ENCODE measurements around the gene CEP295NL.
"Not testable (repeated sequence)": the region's sequence is repeated elsewhere in the genome, so short reads cannot be mapped to it uniquely, and the experiment has no call there.

The CEP295NL gene

DNA sequence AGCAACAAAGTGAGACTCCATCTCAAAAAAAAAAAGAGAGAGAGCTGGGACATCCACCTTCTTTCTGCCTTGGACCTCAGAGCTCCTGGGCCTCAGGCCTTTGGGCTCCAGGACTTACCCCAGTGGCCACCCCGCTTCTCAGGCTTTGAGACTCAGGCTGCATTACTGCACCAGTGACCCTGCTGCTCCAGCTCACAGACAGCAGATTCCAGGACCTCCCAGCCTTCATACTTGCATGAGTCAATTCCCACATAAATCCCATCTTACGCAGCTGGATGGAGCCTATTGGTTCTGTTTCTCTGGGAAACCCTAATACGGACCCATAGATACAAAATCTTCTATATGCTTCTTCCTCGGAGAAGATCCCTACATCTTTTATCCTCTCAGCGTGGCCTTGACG lies 2.1 kb upstream of the CEP295NL start:
- DNase-seq (ENCODE audit: low spot score): no peak

DNA sequence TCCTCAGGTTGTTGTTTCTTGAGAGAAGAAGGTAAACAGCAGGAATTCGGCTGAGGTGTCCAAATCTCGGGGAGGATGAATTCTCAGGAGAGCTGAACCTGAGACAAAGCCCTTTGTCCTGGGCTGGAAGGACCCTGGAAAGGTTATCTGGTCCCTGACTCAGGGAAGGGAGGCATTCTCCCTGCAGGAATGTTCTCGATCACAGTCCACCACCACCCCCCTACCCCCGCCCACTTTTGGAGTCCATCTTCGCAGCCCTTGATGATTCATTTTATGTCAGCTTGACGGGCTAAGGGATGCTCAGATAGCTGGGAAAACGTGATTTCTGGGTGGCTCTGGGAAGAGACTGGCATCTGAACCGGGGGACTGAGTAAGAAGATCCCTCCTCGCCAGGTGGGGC lies 1.4 kb upstream of the CEP295NL start:
- no peak for DNase-seq (ENCODE audit: low spot score)

GRCh38 chr17:78902231-78902630 lies 770 bp downstream of the CEP295NL start:
- DNase-seq (ENCODE audit: low spot score): not testable (repeated sequence)

GRCh38 chr17:78901806-78902205 lies 1.2 kb downstream of the CEP295NL start:
- no peak for DNase-seq (ENCODE audit: low spot score)

GRCh38 chr17:78900816-78901215 lies 2.2 kb downstream of the CEP295NL start:
- no peak for DNase-seq (ENCODE audit: low spot score)

GRCh38 chr17:78899361-78900260 lies 3.4 kb downstream of the CEP295NL start:
- DNase-seq (ENCODE audit: low spot score): no peak

DNA sequence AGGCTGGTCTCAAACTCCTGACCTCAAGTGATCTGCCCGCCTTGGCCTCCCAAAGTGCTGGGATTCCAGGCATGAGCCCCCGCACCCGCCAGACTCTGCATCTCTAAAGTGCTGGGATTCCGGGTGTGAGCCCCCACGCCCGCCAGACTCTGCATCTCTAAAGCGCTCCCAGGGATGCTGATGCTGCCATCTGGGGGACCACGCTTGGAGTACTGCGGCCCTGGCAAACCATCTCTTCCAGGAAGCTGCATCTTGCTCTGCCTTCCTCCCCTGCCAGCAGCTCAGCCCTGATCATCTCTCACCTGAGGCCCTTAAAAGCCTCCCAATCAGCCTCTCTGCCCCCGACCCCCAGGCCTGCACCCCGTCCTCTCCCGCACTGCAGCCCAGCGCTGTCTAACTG lies 4.1 kb downstream of the CEP295NL start:
- DNase-seq (ENCODE audit: low spot score): no peak

DNA sequence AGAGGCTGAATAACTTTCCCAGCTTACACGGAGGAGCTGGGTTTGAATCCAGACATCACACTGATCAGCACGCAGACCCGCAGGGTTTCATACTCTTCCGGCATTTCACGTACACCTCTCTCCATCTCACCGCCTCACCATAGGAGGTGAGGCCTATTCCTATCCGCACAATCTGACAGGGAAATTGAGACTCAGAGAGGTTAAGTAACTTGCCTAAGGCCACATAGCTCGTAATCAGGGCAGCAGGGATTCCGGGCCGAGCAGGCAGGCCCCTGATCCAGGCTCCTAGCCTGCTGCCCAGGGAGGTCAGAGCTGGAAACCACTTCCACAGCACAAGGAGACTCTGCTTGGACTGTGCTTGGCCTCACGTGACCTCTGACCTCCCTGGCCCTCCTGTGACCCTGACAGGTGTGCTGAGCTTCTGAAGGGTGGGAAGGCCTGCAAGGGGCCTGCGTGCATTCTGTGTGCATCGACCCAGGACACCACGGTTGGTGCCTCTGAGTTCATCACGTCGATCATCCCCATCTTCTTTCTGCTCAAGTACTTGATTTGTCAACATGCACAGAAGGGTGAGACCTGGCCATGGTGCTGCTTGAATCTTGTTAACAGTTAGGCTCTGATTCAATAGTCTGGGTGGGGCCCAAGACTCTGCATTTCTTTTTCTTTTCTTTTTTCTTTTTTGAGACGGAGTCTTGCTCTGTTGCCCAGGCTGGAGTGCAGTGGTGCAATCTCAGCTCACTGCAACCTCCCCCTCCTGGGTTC lies 4.7 kb downstream of the CEP295NL start:
- no peak for DNase-seq (ENCODE audit: low spot score)

DNA sequence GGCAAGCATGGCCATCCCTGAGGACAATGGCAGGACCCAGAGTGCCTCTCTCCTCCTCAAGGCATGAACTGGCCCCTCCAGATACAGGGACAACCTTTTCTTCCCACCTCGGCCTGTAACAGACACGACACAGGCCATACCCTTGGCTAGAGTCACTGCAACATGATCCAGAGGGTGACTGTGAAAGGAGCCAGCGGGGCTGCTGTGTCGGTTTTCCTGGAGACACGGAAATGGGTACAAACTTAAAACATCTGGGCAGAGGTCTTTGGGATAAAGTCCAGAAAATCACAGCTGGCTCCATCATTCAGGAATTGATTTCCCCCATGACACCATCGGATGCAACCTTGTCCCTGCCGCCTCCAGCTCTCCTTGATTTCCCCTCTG lies 5.3 kb downstream of the CEP295NL start:
- DNase-seq (ENCODE audit: low spot score): no peak

DNA sequence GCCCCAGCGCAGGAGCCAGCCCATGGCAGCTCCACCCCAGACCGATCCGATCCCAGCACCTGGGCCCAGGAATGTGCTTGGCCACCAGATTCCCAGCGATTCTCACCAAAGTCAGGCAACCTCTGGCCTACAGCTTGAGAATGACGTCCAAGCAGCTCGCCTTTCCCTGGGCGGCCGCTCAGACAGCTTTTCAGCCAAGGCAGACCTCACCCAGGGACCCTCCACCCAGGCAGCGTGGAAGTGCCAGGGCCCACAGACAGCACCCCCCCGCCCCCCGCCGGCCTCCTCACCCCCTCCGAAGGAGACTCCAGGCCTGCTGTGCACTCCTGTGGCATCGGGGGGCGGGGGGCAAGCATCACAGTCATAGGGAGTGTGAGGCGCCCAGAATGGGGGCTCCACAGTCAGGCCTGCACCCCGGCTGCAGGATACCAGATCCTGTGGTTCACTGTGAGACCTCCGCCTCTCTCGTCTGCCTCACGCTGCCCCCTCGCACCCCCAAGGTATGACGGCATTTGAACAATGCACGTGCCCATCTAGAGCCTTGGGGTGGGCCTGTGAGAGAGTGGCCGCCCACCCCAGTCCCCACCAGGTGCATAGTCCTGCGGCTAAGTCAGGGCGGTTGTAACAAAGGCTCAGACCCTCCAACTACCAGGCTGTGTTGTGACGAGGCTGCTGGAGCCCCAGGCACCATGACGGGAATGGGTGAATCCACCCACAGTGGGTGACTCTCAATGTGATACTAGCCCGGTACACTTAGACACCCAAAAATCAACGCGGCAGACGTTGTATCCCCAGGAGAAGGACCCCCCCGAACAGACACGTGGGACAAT lies 6.0 kb downstream of the CEP295NL start:
- DNase-seq (ENCODE audit: low spot score): no peak

GRCh38 chr17:78896091-78896833 lies 6.7 kb downstream of the CEP295NL start:
- no peak for DNase-seq (ENCODE audit: low spot score)

GRCh38 chr17:78895322-78895721 lies 7.7 kb downstream of the CEP295NL start:
- DNase-seq (ENCODE audit: low spot score): no peak

DNA sequence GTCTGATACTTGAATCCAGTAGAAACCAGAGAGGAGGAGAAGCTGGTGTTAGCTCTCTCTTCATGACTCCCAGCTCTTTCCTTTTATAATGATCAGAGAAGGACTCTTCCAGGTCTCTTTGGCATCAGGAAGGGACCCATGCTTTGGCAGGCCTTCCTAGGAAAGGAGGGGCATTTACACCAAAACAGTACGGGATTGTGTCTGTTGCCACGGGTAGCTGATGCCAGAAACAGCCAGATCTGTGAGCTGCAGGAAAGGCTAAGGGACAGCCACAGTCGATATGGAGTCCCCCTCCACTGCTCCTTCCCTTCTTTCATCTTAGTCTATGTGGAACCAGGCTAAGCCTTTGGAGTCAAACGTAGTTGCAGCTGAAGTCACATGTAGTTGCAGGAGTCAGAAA lies 9.3 kb downstream of the CEP295NL start:
- DNase-seq (ENCODE audit: low spot score): no peak

DNA sequence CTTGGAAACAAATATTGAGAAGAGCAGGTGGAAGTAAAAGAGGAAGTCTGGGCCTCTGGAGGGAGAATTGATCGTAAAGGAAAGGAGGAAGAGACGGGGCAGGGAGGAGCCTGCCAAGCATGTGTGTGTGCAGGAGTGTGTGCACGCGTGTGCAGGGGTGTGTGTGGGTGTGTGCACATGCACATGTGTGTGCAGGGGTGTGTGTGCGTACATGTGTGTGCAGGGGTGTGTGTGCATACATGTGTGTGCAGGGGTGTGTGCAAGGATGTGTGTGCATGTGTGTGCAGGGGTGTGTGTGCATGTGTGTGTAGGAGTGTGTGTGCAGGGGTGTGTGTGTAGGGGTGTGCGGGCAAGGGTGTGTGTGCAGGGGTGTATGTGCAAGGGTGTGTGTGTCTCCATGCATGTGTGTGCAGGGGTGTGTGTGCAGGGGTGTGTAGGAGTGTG lies 10.0 kb downstream of the CEP295NL start:
- no peak for DNase-seq (ENCODE audit: low spot score)

- no peak for DNase-seq (ENCODE audit: low spot score)
These were observed 10.5 kb downstream of the CEP295NL start for GRCh38 chr17:78892520-78892919.

GRCh38 chr17:78892062-78892456 lies 10.9 kb downstream of the CEP295NL start:
- DNase-seq (ENCODE audit: low spot score): no peak

GRCh38 chr17:78891406-78892061 lies 11.5 kb downstream of the CEP295NL start:
- DNase-seq (ENCODE audit: low spot score): no peak

GRCh38 chr17:78890498-78890897 lies 12.5 kb downstream of the CEP295NL start:
- DNase-seq (ENCODE audit: low spot score): no peak

DNA sequence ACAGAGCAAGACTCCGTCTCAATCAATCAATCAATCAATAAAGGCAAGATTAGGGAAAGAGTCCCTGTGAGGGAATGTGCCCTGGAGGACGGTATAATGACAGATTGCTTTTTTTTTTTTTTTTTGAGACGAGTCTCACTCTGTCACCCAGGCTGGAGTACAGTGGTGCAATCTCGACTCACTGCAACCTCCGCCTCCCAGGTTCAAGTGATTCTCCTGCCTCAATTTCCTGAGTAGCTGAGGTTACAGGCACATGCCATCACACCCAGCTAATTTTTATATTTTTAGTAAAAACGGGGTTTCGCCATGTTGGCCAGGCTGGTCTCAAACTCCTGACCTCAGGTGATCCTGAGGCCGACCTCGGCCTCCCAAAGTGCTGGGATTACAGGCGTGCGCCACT lies 12.9 kb downstream of the CEP295NL start:
- DNase-seq (ENCODE audit: low spot score): not testable (repeated sequence)

DNA sequence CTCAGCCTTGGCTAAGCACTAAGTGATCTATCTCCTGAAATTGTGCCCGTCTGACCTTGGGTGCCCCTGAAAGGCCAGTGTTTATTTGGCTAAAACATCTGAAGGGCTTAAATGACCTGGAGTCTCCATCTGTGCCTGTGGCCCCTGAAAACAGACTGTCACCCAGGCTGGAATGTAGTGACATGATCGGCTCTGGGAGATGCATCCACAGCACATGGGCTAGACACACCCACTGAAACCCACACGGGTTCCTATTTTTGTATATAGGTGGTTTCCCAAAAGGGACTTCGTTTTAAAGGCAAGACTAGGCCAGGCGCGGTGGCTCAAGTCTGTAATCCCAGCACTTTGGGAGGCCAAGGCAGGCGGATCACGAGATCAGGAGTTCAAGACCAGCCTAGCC lies 13.5 kb downstream of the CEP295NL start:
- DNase-seq (ENCODE audit: low spot score): no peak

GRCh38 chr17:78888941-78889518 lies 14.0 kb downstream of the CEP295NL start:
- no peak for DNase-seq (ENCODE audit: low spot score)
